Immature natural killer cell (primary cell): ENCODE data around the gene LRMDA. TPM values are rescaled to one million over a fixed set of nuclear protein-coding genes. Genes with fewer than 3 reads are reported as not detected.
"Not testable (repeated sequence)": the region's sequence is repeated elsewhere in the genome, so short reads cannot be mapped to it uniquely, and the experiment has no call there.

Source experiments
- DNase-seq, 3 donors: peaks; one replicate each; pipeline ENCODE4 v3.0.0; 2022; ENCODE audit warnings: mixed read lengths in 1 of 3
- H3K27ac Mint-ChIP-seq, 6 donors: one replicate each; pipeline ENCODE4 v1.8.0; 2020; ENCODE audit warnings: mixed read lengths in 6 of 6, mild to moderate bottlenecking in 5 of 6, inconsistent platforms in 4 of 6, moderate library complexity in 3 of 6
- H3K27me3 Mint-ChIP-seq, 3 donors: one replicate each; pipeline ENCODE4 v1.8.0; 2020 to 2021; ENCODE audit warnings: low read depth in 3 of 3, mild to moderate bottlenecking in 3 of 3, mixed read lengths in 3 of 3, moderate library complexity in 3 of 3, inconsistent platforms in 1 of 3
- H3K36me3 Mint-ChIP-seq, 3 donors: one replicate each; pipeline ENCODE4 v1.8.0; 2020; ENCODE audit warnings: mixed read lengths in 3 of 3, inconsistent platforms in 2 of 3, mild to moderate bottlenecking in 2 of 3
- H3K4me1 Mint-ChIP-seq, 2 donors: one replicate each; pipeline ENCODE4 v1.8.0; 2020; ENCODE audit warnings: inconsistent platforms in 2 of 2, mild to moderate bottlenecking in 2 of 2, mixed read lengths in 2 of 2, moderate library complexity in 1 of 2
- H3K4me3 Mint-ChIP-seq, 5 donors: one replicate each; pipeline ENCODE4 v1.8.0; 2020; ENCODE audit warnings: mild to moderate bottlenecking in 5 of 5, mixed read lengths in 5 of 5, inconsistent platforms in 3 of 5, moderate library complexity in 3 of 5
- H3K9me3 Mint-ChIP-seq, 6 donors: one replicate each; pipeline ENCODE4 v1.8.0; 2020; ENCODE audit warnings: mild to moderate bottlenecking in 6 of 6, mixed read lengths in 6 of 6, inconsistent platforms in 4 of 6, moderate library complexity in 3 of 6
- polyA plus RNA-seq, 3 donors: library from polyadenylated mRNA; unstranded; fragments of 300-500 nt; fragmentation: Illumina TruSeq; gene quantifications; one replicate each; pipeline ENCODE4 v1.2.3, GENCODE V29; 2021

The LRMDA gene
- polyA plus RNA-seq, 3 donors from 2014 or later, result 1.7 to 14.2 (median 2.3) TPM

DNA sequence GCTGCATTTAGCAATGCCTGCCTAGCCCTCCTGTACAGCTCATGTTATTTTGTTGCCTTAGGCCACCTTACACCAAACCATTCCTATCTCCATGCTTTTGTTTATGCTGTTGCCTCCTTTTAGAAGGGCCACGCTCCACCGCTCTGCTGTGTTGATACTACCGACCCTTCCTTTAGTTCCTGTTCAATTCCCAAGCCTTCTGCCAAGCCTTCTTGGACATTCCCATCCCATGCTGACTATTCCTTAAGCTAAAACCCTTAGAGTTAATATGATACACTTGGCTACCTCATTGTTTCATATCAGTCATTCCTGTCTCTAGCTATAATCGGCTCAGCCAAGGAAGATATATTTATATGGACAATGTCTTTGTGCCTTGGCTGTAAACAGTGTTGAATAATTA, 705.5 kb downstream of the LRMDA start:
- no peak overlapping the region for H3K27ac Mint-ChIP-seq
- H3K36me3 Mint-ChIP-seq, result no peaks in the 10 kb centered on the region
- no peak overlapping the region for H3K4me3 Mint-ChIP-seq
- peaks cover 0 to 2% (median 1%) of the 10 kb centered on the region in 3 donors for H3K27me3 Mint-ChIP-seq
- peaks cover 0 to 2% (median 0%) of the 10 kb centered on the region in 6 donors for H3K9me3 Mint-ChIP-seq
- DNase-seq, result no peak
- H3K4me1 Mint-ChIP-seq, result no peaks in the 10 kb centered on the region

DNA sequence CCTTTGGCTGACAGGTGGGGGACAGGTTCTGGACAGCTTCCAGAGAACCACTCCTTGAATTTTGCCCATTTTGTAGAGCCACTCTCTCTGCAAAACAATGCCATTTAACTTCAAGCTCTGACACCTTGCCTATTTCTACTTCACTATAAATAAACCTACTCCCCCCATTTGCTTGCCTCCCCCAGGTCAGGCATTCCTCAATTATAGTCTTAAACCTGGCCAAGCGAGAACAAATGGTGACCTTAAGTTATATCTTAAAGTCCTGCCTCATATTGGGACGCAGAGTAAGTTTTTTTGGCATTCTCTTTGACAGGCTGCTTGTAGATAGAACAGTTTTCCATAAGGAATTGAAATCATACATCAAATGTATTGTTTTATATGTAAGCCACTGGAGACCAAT, 706.9 kb downstream of the LRMDA start:
- Mint-ChIP-seq H3K4me1 (no peaks in the 10 kb centered on the region), H3K36me3 (no peaks in the 10 kb centered on the region), H3K9me3 (peaks cover 0 to 2% (median 0%) of the 10 kb centered on the region in 6 donors), H3K27ac (no peak overlapping the region), H3K27me3 (peaks cover 0 to 2% (median 0%) of the 10 kb centered on the region in 3 donors), H3K4me3 (no peak overlapping the region)
- DNase-seq, result no peak

GRCh38 chr10:76138906-76139305, 707.5 kb downstream of the LRMDA start:
- H3K4me3 Mint-ChIP-seq, result no peak overlapping the region
- H3K27ac Mint-ChIP-seq, result no peak overlapping the region

DNA sequence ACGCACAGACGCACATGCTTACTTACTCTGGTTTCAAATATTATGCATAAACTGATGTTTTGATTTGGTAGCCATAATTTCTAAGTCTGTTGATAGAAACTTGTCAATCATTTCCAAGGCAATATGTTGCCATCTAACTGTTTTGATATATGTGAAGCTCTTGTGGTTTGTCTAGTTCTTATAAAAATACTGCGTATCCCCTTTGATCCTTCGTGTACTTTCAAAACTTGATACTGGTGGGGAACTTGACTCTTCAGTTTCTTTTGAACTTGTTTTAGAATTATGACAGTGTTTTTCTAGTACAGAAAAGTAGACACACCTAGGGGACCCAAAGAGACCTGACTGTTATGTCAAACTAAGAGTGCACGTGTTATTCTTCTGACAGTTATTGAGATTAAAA, 708.0 kb downstream of the LRMDA start:
- H3K9me3 Mint-ChIP-seq, result peaks cover 0 to 2% (median 0%) of the 10 kb centered on the region in 6 donors
- H3K27me3 Mint-ChIP-seq, result peaks cover 0 to 2% (median 0%) of the 10 kb centered on the region in 3 donors
- H3K4me3 Mint-ChIP-seq, result no peak overlapping the region
- no peak overlapping the region for H3K27ac Mint-ChIP-seq
- no peaks in the 10 kb centered on the region for H3K4me1 Mint-ChIP-seq
- H3K36me3 Mint-ChIP-seq, result no peaks in the 10 kb centered on the region
- DNase-seq, result no peak

More at GRCh38 chr10:76138906-76139305, 707.5 kb downstream of the LRMDA start:
- peaks cover 0 to 2% (median 0%) of the 10 kb centered on the region in 3 donors for H3K27me3 Mint-ChIP-seq
- DNase-seq, result no peak
- H3K4me1 Mint-ChIP-seq, result no peaks in the 10 kb centered on the region
- no peaks in the 10 kb centered on the region for H3K36me3 Mint-ChIP-seq
- H3K9me3 Mint-ChIP-seq, result peaks cover 0 to 2% (median 0%) of the 10 kb centered on the region in 6 donors

DNA sequence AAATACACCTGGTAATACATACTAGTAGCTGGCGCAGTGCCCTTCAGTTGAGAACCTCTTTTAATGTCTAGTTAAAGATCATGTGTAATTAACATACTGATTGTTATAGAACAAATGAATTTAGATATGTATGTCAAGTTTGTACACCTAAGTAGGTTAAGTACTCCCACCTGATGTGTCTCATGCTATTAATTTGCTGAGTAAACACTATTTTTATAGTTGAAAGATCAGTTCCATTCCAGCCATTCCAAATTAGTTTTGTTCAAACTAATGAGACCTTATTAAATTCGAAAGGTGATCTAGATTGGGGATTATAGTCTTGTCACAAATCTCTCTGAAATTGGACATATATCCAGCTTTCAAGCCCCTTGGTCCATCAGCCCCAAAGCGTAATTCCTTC, 710.0 kb downstream of the LRMDA start:
- Mint-ChIP-seq H3K4me3 (no peak overlapping the region), H3K27me3 (peaks cover 0 to 2% (median 0%) of the 10 kb centered on the region in 3 donors), H3K36me3 (no peaks in the 10 kb centered on the region), H3K9me3 (peaks cover 0 to 6% (median under 1%) of the 10 kb centered on the region in 6 donors), H3K27ac (no peak overlapping the region), H3K4me1 (no peaks in the 10 kb centered on the region)
- no peak for DNase-seq

DNA sequence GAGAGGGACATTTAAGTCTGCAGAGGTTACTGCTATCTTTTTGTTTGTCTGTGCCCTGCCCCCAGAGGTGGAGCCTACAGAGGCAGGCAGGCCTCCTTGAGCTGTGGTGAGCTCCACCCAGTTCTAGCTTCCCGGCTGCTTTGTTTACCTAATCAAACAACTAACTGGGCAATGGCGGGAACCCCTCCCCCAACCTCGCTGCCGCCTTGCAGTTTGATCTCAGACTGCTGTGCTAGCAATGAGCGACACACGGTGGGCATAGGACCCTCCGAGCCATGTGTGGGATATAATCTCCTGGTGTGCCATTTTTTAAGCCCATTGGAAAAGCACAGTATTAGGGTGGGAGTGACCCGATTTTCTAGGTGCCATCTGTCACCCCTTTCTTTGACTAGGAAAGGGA, 716.8 kb downstream of the LRMDA start:
- not testable (repeated sequence) for H3K4me3 Mint-ChIP-seq, H3K36me3 Mint-ChIP-seq, H3K27ac Mint-ChIP-seq, DNase-seq, H3K27me3 Mint-ChIP-seq, H3K4me1 Mint-ChIP-seq
- H3K9me3 Mint-ChIP-seq, result peaks cover 2 to 18% (median 6%) of the 10 kb centered on the region in 6 donors

- peaks cover 0 to 1% (median 0%) of the 10 kb centered on the region in 3 donors for H3K27me3 Mint-ChIP-seq
- DNase-seq, result no peak
- H3K27ac Mint-ChIP-seq, result no peak overlapping the region
- peaks cover 2 to 18% (median 6%) of the 10 kb centered on the region in 6 donors for H3K9me3 Mint-ChIP-seq
- H3K36me3 Mint-ChIP-seq, result peaks cover 0 to 3% (median 0%) of the 10 kb centered on the region in 3 donors
- no peak overlapping the region for H3K4me3 Mint-ChIP-seq
- H3K4me1 Mint-ChIP-seq, result no peaks in the 10 kb centered on the region
Observed at GRCh38 chr10:76149182-76149581, 717.8 kb downstream of the LRMDA start.

DNA sequence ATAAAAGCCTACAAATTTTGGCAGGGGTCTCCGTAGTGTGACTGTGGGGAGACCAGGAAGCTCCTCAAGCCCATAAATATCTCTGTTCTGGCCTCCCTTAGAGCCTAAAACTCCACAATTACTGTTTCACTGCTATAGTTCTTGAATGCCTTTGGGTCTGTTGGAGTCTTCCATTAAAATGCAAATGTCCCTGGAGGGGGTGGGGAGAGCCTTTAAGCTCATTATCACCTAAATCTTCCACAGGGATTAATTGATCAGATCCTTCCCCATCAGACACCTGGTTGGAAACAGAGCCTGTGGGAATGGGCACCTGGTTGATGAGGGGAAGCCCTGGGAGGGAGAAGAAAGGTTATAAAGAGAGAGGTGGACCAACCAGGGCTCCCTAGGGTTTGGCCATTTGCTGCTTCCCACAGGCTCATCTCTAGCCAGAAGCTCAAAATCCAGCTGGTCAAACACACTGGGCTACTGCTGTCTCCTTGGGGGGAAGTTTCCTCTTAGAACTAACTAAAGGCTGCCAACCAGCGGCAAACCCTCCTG, 718.2 kb downstream of the LRMDA start:
- no peaks in the 10 kb centered on the region for H3K4me1 Mint-ChIP-seq
- peaks cover 0 to 3% (median 0%) of the 10 kb centered on the region in 3 donors for H3K36me3 Mint-ChIP-seq
- H3K27me3 Mint-ChIP-seq, result peaks cover 0 to 1% (median 0%) of the 10 kb centered on the region in 3 donors
- H3K4me3 Mint-ChIP-seq, result no peak overlapping the region
- DNase-seq, result no peak
- peaks cover 2 to 18% (median 6%) of the 10 kb centered on the region in 6 donors for H3K9me3 Mint-ChIP-seq
- H3K27ac Mint-ChIP-seq, result no peak overlapping the region

DNA sequence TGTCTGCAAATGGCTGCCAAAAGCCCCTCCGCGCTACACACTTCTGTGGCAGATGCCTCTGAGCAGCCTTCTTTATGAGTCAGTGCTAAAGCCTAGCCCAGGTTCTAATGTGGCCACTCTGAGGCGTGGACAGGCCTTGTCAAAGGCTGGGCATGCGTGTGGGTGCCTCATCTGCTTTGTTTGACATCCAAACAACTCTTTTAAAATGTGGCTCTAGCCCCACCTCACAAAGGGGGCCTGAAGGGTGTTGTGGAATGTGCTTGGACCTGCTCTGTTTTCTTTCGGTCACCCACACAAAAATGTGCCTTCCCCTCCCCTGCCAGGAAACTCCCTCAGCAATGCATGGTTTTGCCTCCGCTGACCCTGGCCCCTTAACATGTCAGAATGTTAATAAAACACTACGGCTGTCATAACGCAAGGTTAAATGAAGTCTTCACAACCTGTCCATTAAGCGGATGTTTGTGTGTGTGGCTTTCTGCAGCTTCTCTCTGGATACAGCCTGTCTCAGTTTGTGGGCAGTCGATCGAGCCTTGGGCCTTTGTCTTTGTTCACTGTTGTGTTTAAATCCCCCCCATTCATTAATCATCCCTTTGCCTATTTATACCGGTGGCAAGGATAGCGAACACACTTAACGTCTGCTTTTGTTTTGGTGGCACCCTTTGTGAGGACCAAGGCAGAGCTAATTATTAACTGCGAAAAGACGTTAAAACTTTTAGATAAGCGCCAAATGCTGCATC, 718.9 kb downstream of the LRMDA start:
- H3K27me3 Mint-ChIP-seq, result peaks cover 0 to 1% (median 0%) of the 10 kb centered on the region in 3 donors
- H3K27ac Mint-ChIP-seq, result no peak overlapping the region
- peaks cover 0 to 3% (median 0%) of the 10 kb centered on the region in 3 donors for H3K36me3 Mint-ChIP-seq
- DNase-seq, result no peak
- no peak overlapping the region for H3K4me3 Mint-ChIP-seq
- peaks cover 2 to 16% (median 5%) of the 10 kb centered on the region in 6 donors for H3K9me3 Mint-ChIP-seq
- H3K4me1 Mint-ChIP-seq, result no peaks in the 10 kb centered on the region

GRCh38 chr10:76150876-76151288, 719.5 kb downstream of the LRMDA start:
- Mint-ChIP-seq H3K36me3 (peaks cover 0 to 3% (median 0%) of the 10 kb centered on the region in 3 donors), H3K9me3 (peaks cover 2 to 16% (median 5%) of the 10 kb centered on the region in 6 donors), H3K4me3 (no peak overlapping the region), H3K27ac (no peak overlapping the region), H3K4me1 (no peaks in the 10 kb centered on the region), H3K27me3 (peaks cover 0 to 1% (median 0%) of the 10 kb centered on the region in 3 donors)
- no peak for DNase-seq

DNA sequence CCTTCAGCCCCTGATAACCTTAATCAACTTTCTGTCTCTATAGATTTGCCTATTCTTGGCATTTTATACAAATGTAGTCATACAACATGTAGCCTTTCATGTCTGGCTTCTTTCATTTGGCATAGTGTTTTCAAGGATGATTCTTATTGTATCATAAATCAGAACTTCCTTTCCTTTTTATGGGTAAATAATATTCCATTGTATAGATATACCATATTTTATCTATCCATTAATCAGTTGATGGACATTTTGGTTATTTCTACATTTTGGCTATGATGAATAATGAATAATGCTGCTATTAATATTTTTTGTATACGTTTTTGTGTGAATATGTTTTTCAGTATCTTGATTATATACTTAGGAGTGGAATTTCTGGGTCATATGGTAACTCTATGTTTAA, 720.8 kb downstream of the LRMDA start:
- peaks cover 0 to 1% (median 0%) of the 10 kb centered on the region in 3 donors for H3K27me3 Mint-ChIP-seq
- H3K9me3 Mint-ChIP-seq, result peaks cover 2 to 16% (median 5%) of the 10 kb centered on the region in 6 donors
- H3K4me3 Mint-ChIP-seq, result no peak overlapping the region
- DNase-seq, result no peak
- peaks cover 0 to 3% (median 0%) of the 10 kb centered on the region in 3 donors for H3K36me3 Mint-ChIP-seq
- H3K27ac Mint-ChIP-seq, result no peak overlapping the region
- H3K4me1 Mint-ChIP-seq, result no peaks in the 10 kb centered on the region

DNA sequence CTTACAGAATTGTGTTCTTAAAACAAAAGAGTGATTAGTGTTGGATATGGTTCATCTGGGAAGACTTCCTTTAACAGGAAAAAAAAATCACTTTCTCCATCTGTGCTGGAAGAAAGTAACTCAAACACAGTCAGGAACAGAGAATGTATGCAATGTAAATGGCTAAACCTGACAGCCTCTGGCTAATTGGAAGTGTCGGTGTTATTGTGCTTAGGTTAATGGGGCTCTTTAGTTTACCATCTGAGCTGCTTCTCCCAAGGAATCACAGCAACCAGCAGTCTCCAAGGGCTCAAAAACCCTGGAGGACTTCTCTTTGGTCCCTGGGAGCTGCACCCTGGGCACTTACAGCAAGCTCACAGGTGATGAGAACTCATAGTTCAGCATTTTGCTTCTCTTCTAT, 724.5 kb downstream of the LRMDA start:
- H3K9me3 Mint-ChIP-seq, result peaks cover 0 to 12% (median 2%) of the 10 kb centered on the region in 6 donors
- no peak overlapping the region for H3K4me3 Mint-ChIP-seq
- no peak overlapping the region for H3K27ac Mint-ChIP-seq
- peaks cover 0 to 3% (median 0%) of the 10 kb centered on the region in 3 donors for H3K36me3 Mint-ChIP-seq
- H3K4me1 Mint-ChIP-seq, result no peaks in the 10 kb centered on the region
- no peak for DNase-seq
- H3K27me3 Mint-ChIP-seq, result peaks cover 0 to 1% (median 0%) of the 10 kb centered on the region in 3 donors

DNA sequence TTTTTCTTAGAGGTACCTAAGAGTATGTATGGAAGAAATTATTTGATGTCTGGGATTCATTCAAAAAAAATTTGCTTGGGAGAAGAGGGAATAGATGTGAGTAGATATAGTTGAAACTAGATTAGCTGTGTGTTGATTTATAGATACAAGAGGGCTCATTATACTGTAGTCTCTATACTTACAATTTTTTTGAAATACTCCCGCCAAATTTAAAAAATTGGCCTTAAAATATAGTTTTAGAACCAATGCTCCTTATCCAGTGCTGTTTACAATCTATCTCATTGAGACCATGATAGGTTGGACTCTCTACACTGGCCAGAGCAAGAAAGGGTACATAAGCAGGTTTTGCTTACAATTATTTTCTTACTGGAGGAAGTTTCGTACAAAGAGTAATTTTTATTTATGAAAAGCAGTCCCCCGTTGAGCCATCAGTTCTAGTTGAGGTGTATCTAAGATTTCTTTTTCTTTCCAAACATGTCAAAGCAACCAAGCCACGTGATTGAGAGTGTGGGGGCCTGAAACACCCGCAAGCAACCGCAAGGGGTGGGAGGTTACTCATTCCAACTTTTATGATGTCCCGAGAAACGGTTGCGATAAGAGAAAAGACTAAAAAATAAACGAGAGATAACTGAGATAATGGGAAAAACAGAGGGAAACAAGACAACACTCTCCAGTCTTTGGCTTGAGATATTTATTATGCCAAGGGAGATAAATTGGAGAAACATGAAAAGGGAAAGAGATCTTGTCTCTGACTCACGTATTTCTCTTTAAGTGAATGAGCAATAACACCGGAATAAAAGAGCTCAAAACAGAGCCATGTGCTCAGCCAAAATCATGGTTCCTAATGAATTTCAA, 729.2 kb downstream of the LRMDA start:
- Mint-ChIP-seq H3K27me3 (peaks cover 0 to 1% (median 0%) of the 10 kb centered on the region in 3 donors), H3K9me3 (peaks cover 0 to under 1% (median 0%) of the 10 kb centered on the region in 6 donors), H3K36me3 (no peaks in the 10 kb centered on the region), H3K4me3 (no peak overlapping the region), H3K4me1 (no peaks in the 10 kb centered on the region), H3K27ac (no peak overlapping the region)
- DNase-seq, result no peak

DNA sequence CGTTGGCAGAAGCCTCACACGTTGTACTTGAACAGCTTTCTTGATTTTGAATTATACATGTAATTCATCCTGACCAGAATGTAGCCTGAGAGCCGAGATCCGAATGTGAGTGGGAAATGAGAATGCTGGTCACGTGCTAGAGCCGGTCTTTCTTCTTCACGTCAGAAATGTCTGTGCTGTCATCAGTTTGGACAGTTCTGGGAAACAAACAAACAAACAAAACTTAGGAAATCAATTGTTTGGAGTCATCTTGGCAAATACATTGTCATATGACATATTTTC, 729.8 kb downstream of the LRMDA start:
- peaks cover 0 to 3% (median 0%) of the 10 kb centered on the region in 3 donors for H3K27me3 Mint-ChIP-seq
- peaks cover 0 to 6% (median under 1%) of the 10 kb centered on the region in 6 donors for H3K9me3 Mint-ChIP-seq
- H3K4me3 Mint-ChIP-seq, result no peak overlapping the region
- DNase-seq, result no peak
- H3K36me3 Mint-ChIP-seq, result no peaks in the 10 kb centered on the region
- no peaks in the 10 kb centered on the region for H3K4me1 Mint-ChIP-seq
- H3K27ac Mint-ChIP-seq, result no peak overlapping the region
